HEK293T (cell line): Measurements from ENCODE around the gene DDX21.

Experiments used
- ARNT ChIP-seq: fragments of 450-650 bp; IDR thresholded peaks from 2 replicates; pipeline ENCODE4 v1.6.1; 2017; ENCODE audit warnings: mild to moderate bottlenecking
- BHLHE40 ChIP-seq: fragments of 450-650 bp; IDR thresholded peaks from 2 replicates; pipeline ENCODE4 v1.6.1; 2016; ENCODE audit warnings: mild to moderate bottlenecking, moderate library complexity, borderline replicate concordance
- ELF4 ChIP-seq: fragments of 450-650 bp; IDR thresholded peaks from 2 replicates; pipeline ENCODE4 v1.6.1; 2017; ENCODE audit warnings: antibody characterized with exemption
- FOXA1 ChIP-seq: fragments of 450-650 bp; IDR thresholded peaks from 2 replicates; pipeline ENCODE4 v1.6.1; 2016; ENCODE audit warnings: mild to moderate bottlenecking
- FOXM1 ChIP-seq: fragments of 450-650 bp; IDR thresholded peaks from 2 replicates; pipeline ENCODE4 v1.6.1; 2017; ENCODE audit warnings: mild to moderate bottlenecking, borderline replicate concordance
- L3MBTL2 ChIP-seq: fragments of 450-650 bp; conservative IDR thresholded peaks from 2 replicates; pipeline ENCODE4 v1.6.1; 2016; ENCODE audit warnings: mild to moderate bottlenecking
- LEF1 ChIP-seq: fragments of 450-650 bp; IDR thresholded peaks from 2 replicates; pipeline ENCODE4 v1.6.1; 2017; ENCODE audit warnings: mild to moderate bottlenecking, borderline replicate concordance
- SP1 ChIP-seq: fragments of 450-650 bp; IDR thresholded peaks from 2 replicates; pipeline ENCODE4 v1.6.1; 2017
- SUZ12 ChIP-seq: fragments of 450-650 bp; IDR thresholded peaks from 2 replicates; pipeline ENCODE4 v1.6.1; 2016; ENCODE audit warnings: mild to moderate bottlenecking
- TF ChIP-seq, protein P1 (sequence below): fragments of 450-650 bp; IDR thresholded peaks from 2 replicates; pipeline ENCODE4 v1.6.1; 2016

- TF ChIP-seq SUZ12 (no peak), ARNT (no peak), BHLHE40 (no peak), ELF4 (no peak), LEF1 (no peak), FOXA1 (no peak), SP1 (no peak), FOXM1 (no peak), L3MBTL2 (no peak)
- TF ChIP-seq, protein P1, sequence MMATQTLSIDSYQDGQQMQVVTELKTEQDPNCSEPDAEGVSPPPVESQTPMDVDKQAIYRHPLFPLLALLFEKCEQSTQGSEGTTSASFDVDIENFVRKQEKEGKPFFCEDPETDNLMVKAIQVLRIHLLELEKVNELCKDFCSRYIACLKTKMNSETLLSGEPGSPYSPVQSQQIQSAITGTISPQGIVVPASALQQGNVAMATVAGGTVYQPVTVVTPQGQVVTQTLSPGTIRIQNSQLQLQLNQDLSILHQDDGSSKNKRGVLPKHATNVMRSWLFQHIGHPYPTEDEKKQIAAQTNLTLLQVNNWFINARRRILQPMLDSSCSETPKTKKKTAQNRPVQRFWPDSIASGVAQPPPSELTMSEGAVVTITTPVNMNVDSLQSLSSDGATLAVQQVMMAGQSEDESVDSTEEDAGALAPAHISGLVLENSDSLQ, result no peak
Observed at GRCh38 chr10:69010151-69010640, 54.2 kb downstream of the DDX21 start.
